GM06990 (cell line): ENCODE data around the gene MPIG6B.

Source experiments
- DNase-seq: peaks from one replicate; pipeline ENCODE4 v3.0.0-alpha.2; 2011; ENCODE audit not compliant: insufficient read length; ENCODE audit errors: extremely low read depth
- H3K27me3 ChIP-seq: replicated peaks from 2 replicates; pipeline ENCODE4 v1.6.0; 2011; ENCODE audit warnings: low read length; ENCODE audit not compliant: control insufficient read depth, insufficient read depth
- H3K36me3 ChIP-seq: 2 replicates; pipeline ENCODE4 v1.5.1; 2011; ENCODE audit warnings: low read length; ENCODE audit not compliant: control insufficient read depth, insufficient read depth
- H3K4me3 ChIP-seq: replicated peaks from 2 replicates; pipeline ENCODE4 v1.5.1; 2011; ENCODE audit warnings: low read depth, mild to moderate bottlenecking, control low read depth, low read length
- CTCF ChIP-seq: IDR thresholded peaks from 2 replicates; pipeline ENCODE4 v1.5.1; 2011; ENCODE audit warnings: low read length, control low read depth, mild to moderate bottlenecking, inconsistent platforms; ENCODE audit not compliant: insufficient read depth, poor library complexity, severe bottlenecking

Gene MPIG6B

GRCh38 chr6:31721351-31722020 lies 1.7 kb upstream of the MPIG6B start, which contains the start of gene LY6G6C:
Gene LY6G6C (minus strand): TSS chr6:31721746. CDS start chr6:31721679, 67 bp downstream.
- no peaks in the 10 kb centered on the region; the same call in 1 of the 2 replicates for H3K27me3 ChIP-seq
- H3K36me3 ChIP-seq = no peaks in the 10 kb centered on the region
- no peak within 1 kb of the TSS for H3K4me3 ChIP-seq
- no peak for TF ChIP-seq CTCF
- no peak for DNase-seq

GRCh38 chr6:31722173-31722572 lies 1.0 kb upstream of the MPIG6B start:
- no peak overlapping the region for H3K4me3 ChIP-seq
- H3K36me3 ChIP-seq = no peaks in the 10 kb centered on the region
- DNase-seq = no peak
- no peaks in the 10 kb centered on the region; the same call in 1 of the 2 replicates for H3K27me3 ChIP-seq
- TF ChIP-seq CTCF = no peak

- DNase-seq = no peak
- Histone ChIP-seq H3K36me3 (no peaks in the 10 kb centered on the region), H3K27me3 (no peaks in the 10 kb centered on the region), H3K4me3 (no peak overlapping the region)
- TF ChIP-seq CTCF = no peak
Measured at GRCh38 chr6:31723980-31724691, 963 bp downstream of the MPIG6B start.

GRCh38 chr6:31725502-31726350 lies 2.6 kb downstream of the MPIG6B start:
- Histone ChIP-seq H3K36me3 (no peaks in the 10 kb centered on the region), H3K27me3 (no peaks in the 10 kb centered on the region), H3K4me3 (no peak overlapping the region)
- no peak for DNase-seq
- TF ChIP-seq CTCF = no peak

- DNase-seq = no peak
- H3K4me3 ChIP-seq = no peak overlapping the region
- no peak for TF ChIP-seq CTCF
- H3K27me3 ChIP-seq = no peaks in the 10 kb centered on the region
- peaks cover 4% of the 10 kb centered on the region; the same call in 1 of the 2 replicates for H3K36me3 ChIP-seq
Measured at GRCh38 chr6:31727034-31727716, 4.0 kb downstream of the MPIG6B start.
